HUES48 (cell line): ENCODE measurements around the gene SALL1.

Source experiments
- H3K27ac ChIP-seq: one replicate; pipeline ENCODE4 v1.7.0; 2013; ENCODE audit warnings: low read depth, low read length, inconsistent platforms
- H3K27me3 ChIP-seq: 2 replicates; pipeline ENCODE4 v1.6.1; 2013; ENCODE audit warnings: mild to moderate bottlenecking, low read length; ENCODE audit not compliant: control insufficient read depth, insufficient read depth
- H3K36me3 ChIP-seq: 2 replicates; pipeline ENCODE4 v1.6.1; 2013; ENCODE audit warnings: low read length; ENCODE audit not compliant: control insufficient read depth, insufficient read depth
- H3K4me1 ChIP-seq: 2 replicates; pipeline ENCODE4 v1.6.1; 2013; ENCODE audit warnings: mild to moderate bottlenecking, low read length; ENCODE audit not compliant: control insufficient read depth, insufficient read depth
- H3K4me3 ChIP-seq: 2 replicates; pipeline ENCODE4 v1.5.1; 2013; ENCODE audit warnings: mild to moderate bottlenecking, low read depth, low read length
- H3K9ac ChIP-seq: 2 replicates; pipeline ENCODE4 v1.6.1; 2013; ENCODE audit warnings: mild to moderate bottlenecking, low read depth, low read length, moderate library complexity
- H3K9me3 ChIP-seq: 2 replicates; pipeline ENCODE4 v1.6.1; 2013; ENCODE audit warnings: low read length; ENCODE audit not compliant: control insufficient read depth, insufficient read depth

SALL1 gene

GRCh38 chr16:51150888-51151320 is at the start of gene SALL1:
SALL1 (minus strand) TSS chr16:51151270; CDS start chr16:51151241, 29 bp downstream.
- no peaks in the 10 kb centered on the region for H3K9me3 ChIP-seq
- peak within 1 kb of the TSS; percentile 90 for H3K4me3 ChIP-seq
- peaks cover 43% of the 10 kb centered on the region for H3K4me1 ChIP-seq
- H3K27ac ChIP-seq, result peak within 1 kb of the TSS; percentile 99
- peaks cover 36% of the 10 kb centered on the region for H3K27me3 ChIP-seq
- peak within 1 kb of the TSS; percentile 82 for H3K9ac ChIP-seq
- H3K36me3 ChIP-seq, result no peaks in the 10 kb centered on the region

- Histone ChIP-seq H3K4me3 (no peak overlapping the region), H3K9ac (no peak overlapping the region), H3K9me3 (peaks cover 6% of the 10 kb centered on the region), H3K36me3 (no peaks in the 10 kb centered on the region), H3K4me1 (no peaks in the 10 kb centered on the region), H3K27me3 (no peaks in the 10 kb centered on the region), H3K27ac (no peak overlapping the region)
Measured at GRCh38 chr16:51200793-51201192, 49.7 kb upstream of the SALL1 start.

GRCh38 chr16:51197953-51198748 is 47.1 kb upstream of the SALL1 start:
- Histone ChIP-seq H3K9ac (no peak overlapping the region), H3K27me3 (no peaks in the 10 kb centered on the region), H3K27ac (no peak overlapping the region)

GRCh38 chr16:51193879-51194278 is 42.8 kb upstream of the SALL1 start:
- no peak overlapping the region for H3K4me3 ChIP-seq
- no peaks in the 10 kb centered on the region for H3K9me3 ChIP-seq
- no peak overlapping the region for H3K9ac ChIP-seq
- no peaks in the 10 kb centered on the region for H3K27me3 ChIP-seq
- H3K4me1 ChIP-seq, result no peaks in the 10 kb centered on the region
- no peak overlapping the region for H3K27ac ChIP-seq
- no peaks in the 10 kb centered on the region for H3K36me3 ChIP-seq

More at GRCh38 chr16:51197953-51198748, 47.1 kb upstream of the SALL1 start:
- peaks cover 6% of the 10 kb centered on the region for H3K9me3 ChIP-seq
- H3K4me3 ChIP-seq, result no peak overlapping the region
- no peaks in the 10 kb centered on the region for H3K36me3 ChIP-seq
- no peaks in the 10 kb centered on the region for H3K4me1 ChIP-seq

- no peaks in the 10 kb centered on the region for H3K9me3 ChIP-seq
- H3K36me3 ChIP-seq, result no peaks in the 10 kb centered on the region
- no peak overlapping the region for H3K4me3 ChIP-seq
- H3K27ac ChIP-seq, result no peak overlapping the region
- peaks cover 30% of the 10 kb centered on the region for H3K4me1 ChIP-seq
- no peak overlapping the region for H3K9ac ChIP-seq
- H3K27me3 ChIP-seq, result no peaks in the 10 kb centered on the region
Measured at GRCh38 chr16:51184702-51185433, 33.8 kb upstream of the SALL1 start.

- Histone ChIP-seq H3K4me1 (peaks cover 37% of the 10 kb centered on the region), H3K27me3 (no peaks in the 10 kb centered on the region), H3K9ac (peak overlapping the region; percentile 19; the same call in 1 of the 2 replicates), H3K9me3 (no peaks in the 10 kb centered on the region), H3K36me3 (no peaks in the 10 kb centered on the region), H3K27ac (peak overlapping the region; percentile 96), H3K4me3 (peak overlapping the region; percentile 41)
Measured at GRCh38 chr16:51181503-51181811, 30.4 kb upstream of the SALL1 start.

GRCh38 chr16:51180719-51181502 is 29.8 kb upstream of the SALL1 start:
- H3K4me3 ChIP-seq, result peak overlapping the region; percentile 36; the same call in 1 of the 2 replicates
- peak overlapping the region; percentile 28; the same call in 1 of the 2 replicates for H3K9ac ChIP-seq
- peak overlapping the region; percentile 96 for H3K27ac ChIP-seq
- peaks cover 37% of the 10 kb centered on the region for H3K4me1 ChIP-seq
- no peaks in the 10 kb centered on the region for H3K27me3 ChIP-seq
- no peaks in the 10 kb centered on the region for H3K36me3 ChIP-seq
- no peaks in the 10 kb centered on the region for H3K9me3 ChIP-seq

GRCh38 chr16:51175081-51175480 is 24.0 kb upstream of the SALL1 start:
- H3K27me3 ChIP-seq, result no peaks in the 10 kb centered on the region
- no peak overlapping the region for H3K4me3 ChIP-seq
- no peaks in the 10 kb centered on the region for H3K36me3 ChIP-seq
- H3K4me1 ChIP-seq, result peaks cover 9% of the 10 kb centered on the region
- no peak overlapping the region for H3K9ac ChIP-seq
- H3K27ac ChIP-seq, result no peak overlapping the region
- H3K9me3 ChIP-seq, result peaks cover 5% of the 10 kb centered on the region; the same call in 1 of the 2 replicates

GRCh38 chr16:51172368-51172767 is 21.3 kb upstream of the SALL1 start:
- Histone ChIP-seq H3K27ac (no peak overlapping the region), H3K4me3 (no peak overlapping the region), H3K4me1 (no peaks in the 10 kb centered on the region), H3K9ac (no peak overlapping the region), H3K27me3 (no peaks in the 10 kb centered on the region), H3K36me3 (no peaks in the 10 kb centered on the region), H3K9me3 (peaks cover 5% of the 10 kb centered on the region; the same call in 1 of the 2 replicates)

- Histone ChIP-seq H3K4me1 (peaks cover 7% of the 10 kb centered on the region; the same call in 1 of the 2 replicates), H3K27me3 (no peaks in the 10 kb centered on the region), H3K4me3 (no peak overlapping the region), H3K9me3 (peaks cover 5% of the 10 kb centered on the region; the same call in 1 of the 2 replicates), H3K27ac (no peak overlapping the region), H3K36me3 (no peaks in the 10 kb centered on the region), H3K9ac (no peak overlapping the region)
Measured at GRCh38 chr16:51168755-51169154, 17.7 kb upstream of the SALL1 start.
